Liver (tissue), 3 donors: ENCODE measurements around the gene KCNQ1.

Experiments used
- CTCF ChIP-seq: fragments of 150-350 bp; IDR thresholded peaks from 2 replicates; pipeline ENCODE4 v1.5.1; 2017; ENCODE audit warnings: improper control_type of control experiment, low read depth, low read length; ENCODE audit not compliant: missing input control
- EGR1 ChIP-seq, 2 donors: IDR thresholded peaks; 2 replicates each; pipeline ENCODE4 v1.6.1; 2016 to 2018; ENCODE audit warnings: antibody characterized with exemption in 2 of 2, low read depth in 2 of 2
- FOXA1 ChIP-seq: IDR thresholded peaks from 2 replicates; pipeline ENCODE4 v1.6.1; 2016; ENCODE audit warnings: antibody characterized with exemption
- GABPA ChIP-seq, 2 donors: IDR thresholded peaks in 1 of 2; conservative IDR thresholded peaks in 1 of 2; 2 replicates each; pipeline ENCODE4 v1.6.1; 2016; ENCODE audit warnings: antibody characterized with exemption in 2 of 2, mild to moderate bottlenecking in 1 of 2, moderate library complexity in 1 of 2
- HNF4A ChIP-seq, 2 donors: conservative IDR thresholded peaks; 2 replicates each; pipeline ENCODE4 v1.6.1; 2016; ENCODE audit warnings: antibody characterized with exemption in 2 of 2, mild to moderate bottlenecking in 2 of 2
- JUND ChIP-seq, 2 donors: IDR thresholded peaks; 2 replicates each; pipeline ENCODE4 v1.6.1; 2016; ENCODE audit warnings: antibody characterized with exemption in 2 of 2
- MAX ChIP-seq: IDR thresholded peaks from 2 replicates; pipeline ENCODE4 v1.6.1; 2016; ENCODE audit warnings: antibody characterized with exemption
- RAD21 ChIP-seq, 2 donors: IDR thresholded peaks; 2 replicates each; pipeline ENCODE4 v1.6.1; 2016; ENCODE audit warnings: antibody characterized with exemption in 2 of 2, mild to moderate bottlenecking in 2 of 2
- REST ChIP-seq: IDR thresholded peaks from 2 replicates; pipeline ENCODE4 v1.6.1; 2016; ENCODE audit warnings: antibody characterized with exemption, mild to moderate bottlenecking
- RXRA ChIP-seq, 2 donors: IDR thresholded peaks; 2 replicates each; pipeline ENCODE4 v1.6.1; 2017 to 2018; ENCODE audit warnings: antibody characterized with exemption in 2 of 2, mild to moderate bottlenecking in 1 of 2
- SP1 ChIP-seq: IDR thresholded peaks from 2 replicates; pipeline ENCODE4 v1.6.1; 2018; ENCODE audit warnings: antibody characterized with exemption, mild to moderate bottlenecking
- TAF1 ChIP-seq: conservative IDR thresholded peaks from 2 replicates; pipeline ENCODE4 v1.6.1; 2016; ENCODE audit warnings: antibody characterized with exemption, mild to moderate bottlenecking
- TF ChIP-seq, protein P1 (sequence below): IDR thresholded peaks from 2 replicates; pipeline ENCODE4 v1.6.1; 2016; ENCODE audit warnings: antibody characterized with exemption
- donor health status: healthy.
- donor health status: healthy.

GRCh38 chr11:2743427-2744110 lies 298.8 kb downstream of the KCNQ1 start:
- TF ChIP-seq CTCF (no peak), JUND (IDR thresholded peaks at IDR 0.05) (no peak), EGR1 (IDR thresholded peaks at IDR 0.05; ENCODE audit: low read depth in 2 of 2) (no peak), SP1 (no peak), TAF1 (no peak), GABPA (IDR thresholded peaks at IDR 0.05 in 1 of 2, conservative IDR thresholded peaks at IDR 0.05 in 1 of 2) (no peak), REST (no peak), RAD21 (IDR thresholded peaks at IDR 0.05) (no peak), FOXA1 (no peak), MAX (no peak), HNF4A (conservative IDR thresholded peaks at IDR 0.05) (no peak), RXRA (IDR thresholded peaks at IDR 0.05) (no peak)
- TF ChIP-seq, protein P1, sequence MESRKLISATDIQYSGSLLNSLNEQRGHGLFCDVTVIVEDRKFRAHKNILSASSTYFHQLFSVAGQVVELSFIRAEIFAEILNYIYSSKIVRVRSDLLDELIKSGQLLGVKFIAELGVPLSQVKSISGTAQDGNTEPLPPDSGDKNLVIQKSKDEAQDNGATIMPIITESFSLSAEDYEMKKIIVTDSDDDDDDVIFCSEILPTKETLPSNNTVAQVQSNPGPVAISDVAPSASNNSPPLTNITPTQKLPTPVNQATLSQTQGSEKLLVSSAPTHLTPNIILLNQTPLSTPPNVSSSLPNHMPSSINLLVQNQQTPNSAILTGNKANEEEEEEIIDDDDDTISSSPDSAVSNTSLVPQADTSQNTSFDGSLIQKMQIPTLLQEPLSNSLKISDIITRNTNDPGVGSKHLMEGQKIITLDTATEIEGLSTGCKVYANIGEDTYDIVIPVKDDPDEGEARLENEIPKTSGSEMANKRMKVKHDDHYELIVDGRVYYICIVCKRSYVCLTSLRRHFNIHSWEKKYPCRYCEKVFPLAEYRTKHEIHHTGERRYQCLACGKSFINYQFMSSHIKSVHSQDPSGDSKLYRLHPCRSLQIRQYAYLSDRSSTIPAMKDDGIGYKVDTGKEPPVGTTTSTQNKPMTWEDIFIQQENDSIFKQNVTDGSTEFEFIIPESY, result no peak
